Skeletal muscle tissue (tissue), 4 donors: ENCODE results near the gene CALHM2. TPM values are rescaled to one million over a fixed set of nuclear protein-coding genes. Genes with fewer than 3 reads are reported as not detected.

Experiments used
- H3K27ac ChIP-seq: one replicate; pipeline ENCODE4 v1.7.0; 2013; ENCODE audit warnings: mild to moderate bottlenecking, low read depth, low read length, inconsistent platforms
- H3K27me3 ChIP-seq, 3 donors: one replicate each; pipeline ENCODE4 v1.7.0; 2013; ENCODE audit warnings: low read length in 3 of 3; ENCODE audit not compliant: control insufficient read depth in 3 of 3, insufficient read depth in 3 of 3
- H3K36me3 ChIP-seq, 3 donors: one replicate each; pipeline ENCODE4 v1.7.0; 2013; ENCODE audit warnings: low read length in 3 of 3; ENCODE audit not compliant: control insufficient read depth in 3 of 3, insufficient read depth in 3 of 3
- H3K4me1 ChIP-seq, 3 donors: one replicate each; pipeline ENCODE4 v1.7.0; 2013; ENCODE audit warnings: low read length in 3 of 3, mild to moderate bottlenecking in 3 of 3; ENCODE audit not compliant: control insufficient read depth in 3 of 3, insufficient read depth in 3 of 3
- H3K4me3 ChIP-seq, 3 donors: one replicate each; pipeline ENCODE4 v1.7.0; 2013; ENCODE audit warnings: low read length in 3 of 3
- H3K9ac ChIP-seq, 3 donors: one replicate each; pipeline ENCODE4 v1.7.0; 2013; ENCODE audit warnings: low read length in 3 of 3, mild to moderate bottlenecking in 3 of 3, moderate library complexity in 2 of 3, low read depth in 1 of 3
- H3K9me3 ChIP-seq, 3 donors: one replicate each; pipeline ENCODE4 v1.7.0; 2013; ENCODE audit warnings: low read length in 3 of 3; ENCODE audit not compliant: control insufficient read depth in 3 of 3
- total RNA-seq: library from RNA; depleted of rRNA; stranded (reverse); fragments of >200 nt; gene quantifications from one replicate; pipeline ENCODE4 v1.2.3, GENCODE V29; 2014
- donor health status: Osteomylitis.

CALHM2 gene
- total RNA-seq, 1 donor from 2014 or later = 4.7 TPM

DNA sequence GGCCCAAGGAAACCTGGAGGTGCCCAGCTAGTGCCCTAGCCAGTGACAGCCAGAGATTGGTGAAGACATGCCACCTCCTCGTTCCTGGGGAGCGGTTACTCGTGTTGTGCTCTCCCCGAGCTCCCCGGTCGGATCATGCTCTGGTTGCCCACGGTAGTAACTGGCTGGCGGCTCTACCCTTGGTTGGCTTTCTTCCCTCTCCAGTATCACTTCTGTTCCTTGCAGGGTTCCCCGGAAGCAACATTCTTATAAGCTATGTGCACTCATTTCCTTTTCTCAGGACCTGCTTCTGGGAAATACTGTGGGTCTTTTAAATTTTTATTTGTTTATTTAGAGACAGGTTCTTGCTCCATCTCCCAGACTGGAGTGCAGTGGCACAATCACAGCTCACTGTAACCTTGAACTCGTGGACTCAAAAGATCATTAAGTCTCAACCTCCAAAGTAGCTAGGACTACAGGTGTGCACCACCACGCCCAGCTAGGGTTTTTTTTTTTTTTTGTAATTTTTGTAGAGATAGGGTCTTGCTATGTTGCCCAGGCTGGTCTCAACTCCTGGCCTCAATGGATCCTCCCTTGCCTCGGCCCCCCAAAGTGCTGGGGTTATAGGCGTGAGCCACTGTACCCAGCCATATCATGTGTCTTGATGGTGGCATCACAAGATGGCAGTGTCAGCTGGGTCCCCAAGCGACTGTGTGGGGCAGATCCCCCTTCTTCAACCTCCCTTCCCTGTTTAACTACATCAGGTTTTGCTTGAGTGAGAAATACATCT is 13.4 kb upstream of the CALHM2 start:
- Histone ChIP-seq H3K4me3 (no peak overlapping the region), H3K9me3 (no peaks in the 10 kb centered on the region), H3K27ac (no peak overlapping the region), H3K9ac (no peak overlapping the region), H3K27me3 (no peaks in the 10 kb centered on the region), H3K4me1 (peaks cover 0 to under 1% (median 0%) of the 10 kb centered on the region in 3 donors), H3K36me3 (no peaks in the 10 kb centered on the region)

GRCh38 chr10:103463499-103463898 is 11.3 kb upstream of the CALHM2 start:
- Histone ChIP-seq H3K4me1 (no peaks in the 10 kb centered on the region), H3K36me3 (no peaks in the 10 kb centered on the region), H3K27ac (no peak overlapping the region), H3K27me3 (no peaks in the 10 kb centered on the region), H3K4me3 (no peak overlapping the region), H3K9ac (no peak overlapping the region), H3K9me3 (no peaks in the 10 kb centered on the region)

DNA sequence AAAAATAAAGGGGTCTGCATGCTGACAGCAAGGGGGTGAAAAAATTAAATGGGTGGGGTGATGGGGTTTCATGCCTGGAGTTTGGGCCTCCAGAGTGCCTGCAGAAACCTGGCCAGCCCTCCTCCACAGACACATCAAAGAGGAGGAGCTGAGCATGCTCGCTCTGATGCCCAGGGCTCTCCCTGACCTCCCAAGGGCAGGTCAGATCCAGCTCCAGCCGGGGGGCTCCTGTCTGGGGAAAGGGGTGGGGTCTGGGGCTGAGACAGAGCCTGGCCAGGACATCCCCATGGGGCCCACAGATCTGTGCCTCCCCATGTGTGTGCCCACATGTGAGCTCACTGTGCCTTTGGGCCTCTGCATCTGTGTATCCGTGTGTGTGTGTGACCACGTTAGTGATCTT is 7.4 kb upstream of the CALHM2 start:
- Histone ChIP-seq H3K4me1 (no peaks in the 10 kb centered on the region), H3K9me3 (no peaks in the 10 kb centered on the region), H3K4me3 (no peak overlapping the region), H3K27ac (no peak overlapping the region), H3K36me3 (no peaks in the 10 kb centered on the region), H3K9ac (no peak overlapping the region), H3K27me3 (no peaks in the 10 kb centered on the region)

DNA sequence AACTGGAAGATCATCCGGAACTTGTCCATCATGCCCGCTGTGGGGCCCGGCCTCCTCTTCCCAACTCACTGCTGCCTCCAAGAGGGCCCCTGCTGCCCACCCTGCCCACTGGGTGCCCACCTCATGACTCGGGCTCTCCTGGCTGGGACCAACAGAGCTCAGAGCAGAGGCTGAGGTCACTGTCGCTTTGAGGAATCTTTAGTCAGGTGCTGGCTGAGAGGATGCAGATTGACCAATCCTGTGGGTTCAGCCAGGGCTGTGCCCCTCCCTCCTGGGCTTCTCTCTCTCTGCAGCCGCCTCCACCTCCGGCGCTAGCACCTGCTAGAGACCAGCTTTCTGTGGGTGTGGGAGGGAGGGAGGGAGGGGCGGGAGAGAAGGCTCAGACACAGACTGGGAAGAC is 6.5 kb upstream of the CALHM2 start, which contains the start of gene CALHM1:
CALHM1 (minus strand) TSS at position 181 of the 400 bp plus-strand sequence; CDS start at position 32, 149 bp downstream.
- Histone ChIP-seq H3K9me3 (no peaks in the 10 kb centered on the region), H3K36me3 (no peaks in the 10 kb centered on the region), H3K27ac (no peak within 1 kb of the TSS), H3K4me3 (no peak within 1 kb of the TSS), H3K4me1 (no peaks in the 10 kb centered on the region), H3K27me3 (no peaks in the 10 kb centered on the region), H3K9ac (no peak within 1 kb of the TSS)

GRCh38 chr10:103457896-103458583 is 5.9 kb upstream of the CALHM2 start:
- peaks cover 0 to under 1% (median 0%) of the 10 kb centered on the region in 3 donors for H3K4me1 ChIP-seq

DNA sequence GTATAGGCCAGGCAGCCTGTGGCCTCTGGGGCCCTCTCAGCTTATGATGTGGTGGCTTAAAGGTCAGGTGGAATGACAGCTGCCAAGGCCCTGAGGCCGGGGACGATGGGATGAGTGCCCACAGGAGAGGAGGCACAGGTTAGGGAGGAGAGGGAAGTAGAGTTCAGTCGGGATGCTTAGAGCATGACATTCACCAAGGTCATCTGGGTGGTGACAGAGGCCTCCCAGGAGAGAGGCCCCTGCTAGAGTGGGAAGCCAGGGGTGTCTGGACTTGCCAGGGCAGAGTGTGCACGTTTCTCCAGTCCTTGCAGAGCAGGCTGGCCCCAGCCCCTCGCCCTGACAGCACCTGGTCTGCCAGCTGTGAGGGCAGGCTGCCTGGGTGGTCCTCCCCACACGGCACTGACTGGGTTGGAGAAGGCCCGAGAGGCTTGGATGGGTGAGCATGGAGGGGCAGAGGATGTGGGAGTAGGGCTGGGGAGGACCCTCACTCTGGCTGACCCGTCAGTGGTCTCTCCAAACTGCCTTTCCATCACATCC is 5.1 kb upstream of the CALHM2 start:
- H3K27ac ChIP-seq = no peak overlapping the region
- no peak overlapping the region for H3K9ac ChIP-seq
- no peaks in the 10 kb centered on the region for H3K36me3 ChIP-seq
- no peaks in the 10 kb centered on the region for H3K9me3 ChIP-seq
- H3K4me3 ChIP-seq = no peak overlapping the region
- peaks cover 6 to 8% (median 7%) of the 10 kb centered on the region in 3 donors for H3K4me1 ChIP-seq
- H3K27me3 ChIP-seq = peaks cover 0 to 3% (median 0%) of the 10 kb centered on the region in 3 donors

More at GRCh38 chr10:103457896-103458583, 5.9 kb upstream of the CALHM2 start:
- Histone ChIP-seq H3K9ac (no peak overlapping the region), H3K27me3 (no peaks in the 10 kb centered on the region), H3K36me3 (no peaks in the 10 kb centered on the region), H3K4me3 (no peak overlapping the region), H3K9me3 (no peaks in the 10 kb centered on the region), H3K27ac (no peak overlapping the region)

DNA sequence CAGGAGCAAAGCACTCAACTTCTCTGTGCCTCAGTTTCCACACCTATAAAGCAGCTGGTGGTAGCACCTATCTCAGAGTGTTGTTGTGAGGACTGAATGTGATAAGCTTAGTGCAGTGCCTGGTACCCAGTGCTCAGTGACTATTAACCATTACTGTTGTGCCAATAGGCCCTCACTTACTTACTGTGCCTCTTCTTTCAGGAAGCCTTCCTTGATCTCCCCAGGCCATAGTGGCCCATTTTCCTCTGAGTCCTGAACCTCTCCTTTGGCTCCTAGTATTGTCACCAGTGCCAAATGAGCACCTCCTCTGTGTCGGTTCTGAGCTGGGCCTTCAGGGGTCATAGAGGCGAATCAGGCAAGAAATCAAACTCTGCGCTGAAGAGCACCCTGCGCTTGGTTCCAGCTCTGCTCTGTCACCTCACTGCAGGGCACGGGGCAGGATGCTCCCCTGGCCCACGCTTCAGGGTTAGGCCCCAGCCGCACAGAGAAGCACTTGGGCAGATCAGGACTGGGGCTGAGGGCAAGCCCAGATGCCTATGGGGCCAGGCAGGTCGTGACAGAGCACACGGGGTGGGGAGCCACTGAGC is 4.0 kb upstream of the CALHM2 start:
- Histone ChIP-seq H3K4me3 (no peak overlapping the region), H3K9me3 (no peaks in the 10 kb centered on the region), H3K27ac (no peak overlapping the region), H3K9ac (no peak overlapping the region), H3K27me3 (peaks cover 0 to 11% (median 0%) of the 10 kb centered on the region in 3 donors), H3K36me3 (no peaks in the 10 kb centered on the region), H3K4me1 (peaks cover 6 to 9% (median 8%) of the 10 kb centered on the region in 3 donors)

- Histone ChIP-seq H3K4me1 (peaks cover 12 to 16% (median 14%) of the 10 kb centered on the region in 3 donors), H3K27me3 (peaks cover 0 to 11% (median 0%) of the 10 kb centered on the region in 3 donors), H3K27ac (no peak overlapping the region), H3K9me3 (no peaks in the 10 kb centered on the region), H3K4me3 (no peak overlapping the region), H3K36me3 (no peaks in the 10 kb centered on the region), H3K9ac (no peak overlapping the region)
These were observed 3.1 kb upstream of the CALHM2 start for GRCh38 chr10:103455235-103455634.

DNA sequence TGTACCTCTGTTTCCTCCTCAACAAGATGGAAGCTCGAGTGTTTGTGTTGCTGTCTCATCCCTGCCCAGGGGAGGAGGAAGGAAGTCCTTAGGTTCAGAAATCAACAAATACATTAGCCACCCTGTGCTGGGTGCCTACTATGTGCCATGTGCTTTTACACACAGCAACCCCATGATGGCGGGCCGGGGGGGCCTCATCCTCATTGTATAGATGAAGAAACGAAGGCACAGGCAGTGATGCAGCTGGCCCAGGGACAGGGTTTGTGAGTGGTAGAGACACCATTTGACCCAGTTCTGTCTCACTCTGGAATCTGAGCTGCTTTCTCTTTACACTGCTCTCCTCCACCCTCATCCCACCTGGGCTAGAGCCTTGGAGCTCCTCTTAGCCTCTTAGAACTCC is 1.9 kb upstream of the CALHM2 start:
- no peak overlapping the region for H3K27ac ChIP-seq
- H3K9me3 ChIP-seq = no peaks in the 10 kb centered on the region
- no peak overlapping the region for H3K9ac ChIP-seq
- H3K4me1 ChIP-seq = peaks cover 24 to 28% (median 26%) of the 10 kb centered on the region in 3 donors
- H3K4me3 ChIP-seq = no peak overlapping the region
- peaks cover 4 to 11% (median 9%) of the 10 kb centered on the region in 3 donors for H3K36me3 ChIP-seq
- H3K27me3 ChIP-seq = peaks cover 0 to 11% (median 0%) of the 10 kb centered on the region in 3 donors
